ENCODE measurements around the gene MYLK.
"Not testable (repeated sequence)": the region's sequence is repeated elsewhere in the genome, so short reads cannot be mapped to it uniquely, and the experiment has no call there.

The MYLK gene, protein sequence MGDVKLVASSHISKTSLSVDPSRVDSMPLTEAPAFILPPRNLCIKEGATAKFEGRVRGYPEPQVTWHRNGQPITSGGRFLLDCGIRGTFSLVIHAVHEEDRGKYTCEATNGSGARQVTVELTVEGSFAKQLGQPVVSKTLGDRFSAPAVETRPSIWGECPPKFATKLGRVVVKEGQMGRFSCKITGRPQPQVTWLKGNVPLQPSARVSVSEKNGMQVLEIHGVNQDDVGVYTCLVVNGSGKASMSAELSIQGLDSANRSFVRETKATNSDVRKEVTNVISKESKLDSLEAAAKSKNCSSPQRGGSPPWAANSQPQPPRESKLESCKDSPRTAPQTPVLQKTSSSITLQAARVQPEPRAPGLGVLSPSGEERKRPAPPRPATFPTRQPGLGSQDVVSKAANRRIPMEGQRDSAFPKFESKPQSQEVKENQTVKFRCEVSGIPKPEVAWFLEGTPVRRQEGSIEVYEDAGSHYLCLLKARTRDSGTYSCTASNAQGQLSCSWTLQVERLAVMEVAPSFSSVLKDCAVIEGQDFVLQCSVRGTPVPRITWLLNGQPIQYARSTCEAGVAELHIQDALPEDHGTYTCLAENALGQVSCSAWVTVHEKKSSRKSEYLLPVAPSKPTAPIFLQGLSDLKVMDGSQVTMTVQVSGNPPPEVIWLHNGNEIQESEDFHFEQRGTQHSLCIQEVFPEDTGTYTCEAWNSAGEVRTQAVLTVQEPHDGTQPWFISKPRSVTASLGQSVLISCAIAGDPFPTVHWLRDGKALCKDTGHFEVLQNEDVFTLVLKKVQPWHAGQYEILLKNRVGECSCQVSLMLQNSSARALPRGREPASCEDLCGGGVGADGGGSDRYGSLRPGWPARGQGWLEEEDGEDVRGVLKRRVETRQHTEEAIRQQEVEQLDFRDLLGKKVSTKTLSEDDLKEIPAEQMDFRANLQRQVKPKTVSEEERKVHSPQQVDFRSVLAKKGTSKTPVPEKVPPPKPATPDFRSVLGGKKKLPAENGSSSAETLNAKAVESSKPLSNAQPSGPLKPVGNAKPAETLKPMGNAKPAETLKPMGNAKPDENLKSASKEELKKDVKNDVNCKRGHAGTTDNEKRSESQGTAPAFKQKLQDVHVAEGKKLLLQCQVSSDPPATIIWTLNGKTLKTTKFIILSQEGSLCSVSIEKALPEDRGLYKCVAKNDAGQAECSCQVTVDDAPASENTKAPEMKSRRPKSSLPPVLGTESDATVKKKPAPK (N-terminal part only)

DNA sequence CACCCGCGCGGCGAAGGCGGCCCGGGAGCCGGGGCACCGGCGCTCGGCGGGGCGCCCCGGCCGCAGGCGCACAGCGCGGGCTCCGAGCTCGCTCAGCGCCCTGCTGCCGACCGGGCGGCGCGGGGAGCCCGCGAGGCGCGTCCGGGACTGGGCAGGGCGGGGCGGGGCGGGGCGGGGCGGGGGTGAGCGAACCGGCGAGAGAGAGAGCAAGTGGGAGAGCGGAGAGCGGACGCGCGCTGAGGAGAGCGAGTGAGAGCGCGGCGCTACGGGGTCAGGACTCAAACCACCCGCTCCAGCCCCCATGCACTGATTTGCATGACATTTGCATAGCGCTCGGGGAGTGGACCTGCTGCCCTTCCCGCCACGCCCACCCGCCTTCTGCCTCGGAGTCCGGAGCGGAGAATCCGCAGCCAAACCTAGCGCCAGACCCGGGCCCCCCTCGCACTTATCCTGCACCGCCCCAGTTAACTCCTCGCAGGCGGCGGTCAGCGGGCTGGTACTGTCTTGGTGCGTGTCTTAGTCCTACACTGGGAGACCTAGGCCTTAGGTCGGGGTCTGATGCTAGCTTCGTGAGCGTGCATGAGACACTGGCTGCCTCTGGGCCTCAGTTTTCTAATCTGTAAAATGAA lies at the start of gene MYLK:
Gene MYLK, minus strand, starts transcription at position 130 of the 629 bp plus-strand sequence. CDS start 90,491 bp downstream, outside the sequence.
- no peak for DNase-seq

DNA sequence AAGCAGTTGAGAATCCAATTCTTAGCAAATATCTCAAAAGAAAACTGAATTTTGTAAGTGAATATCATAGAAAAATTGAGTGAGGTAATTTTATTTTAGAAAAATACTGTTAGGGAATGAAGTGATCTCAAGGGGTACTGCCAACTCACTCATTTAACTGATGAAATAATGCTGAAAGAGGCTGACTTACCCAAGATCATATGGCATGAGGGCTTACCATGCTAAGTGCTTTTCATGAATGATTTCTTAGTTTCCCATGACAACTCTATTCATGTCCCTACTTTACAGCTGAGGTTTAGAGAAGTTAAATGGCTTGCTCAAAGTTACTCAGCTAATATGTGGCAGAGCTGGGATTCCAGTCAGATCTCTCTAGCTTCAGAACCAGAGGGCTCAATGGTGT lies 46.3 kb upstream of the MYLK start:
- no peak for DNase-seq

DNA sequence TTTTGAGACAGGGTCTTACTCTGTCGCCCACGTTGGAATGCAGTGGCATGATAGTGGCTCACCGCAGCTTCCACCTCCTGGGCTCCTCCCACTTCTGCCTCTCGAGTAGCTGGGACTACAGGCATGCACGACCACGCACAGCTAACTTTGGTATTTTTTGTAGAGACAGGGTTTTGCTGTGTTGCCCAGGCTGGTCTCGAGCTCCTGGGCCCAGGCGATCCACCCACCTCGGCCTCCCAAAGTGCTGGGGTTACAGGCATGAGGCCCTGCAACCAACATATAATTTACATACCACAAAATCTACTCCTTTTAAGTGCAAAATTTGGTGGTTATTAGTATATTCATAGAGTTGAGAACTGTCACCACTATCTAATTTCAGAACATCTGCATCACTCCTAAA lies 45.2 kb upstream of the MYLK start:
- no peak for DNase-seq

DNA sequence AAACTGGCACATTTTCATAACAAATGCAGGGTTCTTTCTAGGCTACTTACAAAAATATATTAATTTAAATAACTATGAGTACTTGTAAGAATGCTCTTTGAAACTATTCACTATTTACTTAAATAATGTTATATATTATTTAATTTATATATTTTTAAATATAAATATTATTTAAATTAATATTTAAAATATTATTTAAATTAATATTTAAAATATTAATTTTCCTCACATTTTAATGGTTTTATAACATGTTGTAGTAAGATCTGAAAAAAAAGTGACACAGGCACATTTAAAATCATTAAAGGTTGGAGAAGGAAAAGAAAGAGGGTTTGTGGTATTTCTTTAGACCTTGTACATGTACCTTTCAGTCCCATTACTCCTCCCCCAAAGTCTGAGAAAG lies 42.3 kb upstream of the MYLK start:
- no peak for DNase-seq

DNA sequence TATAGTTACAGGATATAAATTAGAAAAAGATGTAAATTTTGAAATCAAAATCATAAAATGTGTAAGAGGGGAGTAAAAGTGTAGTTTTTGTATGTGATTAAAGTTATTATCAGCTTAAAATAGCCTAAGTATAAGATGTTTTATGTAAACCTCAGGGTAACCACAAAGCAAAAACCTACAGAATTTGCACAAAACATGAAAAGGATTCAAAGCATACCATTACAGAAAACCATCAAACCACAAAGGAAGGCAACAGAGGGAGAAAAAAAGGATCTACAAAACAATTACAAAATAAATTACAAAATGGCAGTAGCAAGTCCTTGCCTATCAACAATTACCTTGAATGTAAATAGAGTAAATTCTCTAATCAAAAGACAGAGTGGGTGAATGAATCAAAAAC lies 36.7 kb upstream of the MYLK start:
- DNase-seq: no peak

DNA sequence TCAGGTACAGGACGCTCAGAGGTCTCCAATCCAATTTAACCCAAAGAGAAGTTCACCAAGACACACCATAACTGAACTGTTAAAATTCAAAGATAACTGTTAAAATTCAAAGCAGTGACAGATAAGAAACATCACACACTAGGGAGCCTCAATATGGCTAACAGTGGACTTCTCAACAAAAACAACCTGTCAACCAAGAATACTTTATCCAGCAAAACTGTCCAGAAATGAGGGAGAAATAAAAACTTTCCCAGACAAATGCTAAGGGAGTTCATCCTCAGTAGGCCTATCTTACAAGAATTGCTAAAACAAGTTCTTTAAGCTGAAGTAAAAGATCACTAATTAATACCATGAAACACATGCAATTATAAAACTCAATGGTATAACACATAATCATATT lies 36.3 kb upstream of the MYLK start:
- no peak for DNase-seq

DNA sequence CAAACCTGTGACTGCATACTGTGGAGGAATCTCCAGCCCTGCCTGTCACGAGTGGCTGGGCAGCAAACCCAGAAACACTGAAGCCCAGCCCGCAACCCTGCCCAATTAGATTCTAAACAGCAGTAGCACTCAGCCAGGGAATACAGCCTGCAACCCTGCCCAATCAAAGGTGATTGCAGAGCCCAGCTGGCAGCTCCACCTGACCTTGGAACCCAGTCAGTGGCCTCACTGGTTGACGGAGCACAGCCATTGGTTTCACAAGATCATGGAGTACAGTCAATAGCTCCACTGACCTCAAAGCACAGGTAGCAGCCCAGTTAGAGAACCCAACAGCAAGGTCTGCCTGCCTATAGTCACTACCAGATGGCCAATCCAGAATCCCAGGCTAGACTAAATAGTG lies 35.2 kb upstream of the MYLK start:
- no peak for DNase-seq

DNA sequence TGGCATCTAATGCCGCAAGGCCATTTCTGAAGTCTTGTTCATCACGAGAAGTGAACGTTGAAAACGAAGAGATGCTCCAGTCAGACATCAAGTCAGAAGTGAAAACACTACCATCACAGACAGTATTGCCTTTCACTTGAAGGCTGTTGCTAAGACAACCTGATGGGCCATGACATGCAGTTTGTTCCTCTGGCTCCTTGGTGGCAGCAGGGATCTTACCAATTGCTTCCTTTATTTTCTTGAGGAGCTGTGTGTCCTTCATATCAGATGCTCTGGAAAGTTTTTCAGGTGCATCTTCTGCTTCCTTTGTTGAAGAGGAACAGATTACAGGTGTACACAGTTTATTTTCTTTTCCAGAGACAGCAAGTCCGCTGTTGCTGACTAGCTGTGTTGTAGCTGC lies 30.7 kb upstream of the MYLK start:
- DNase-seq: no peak

DNA sequence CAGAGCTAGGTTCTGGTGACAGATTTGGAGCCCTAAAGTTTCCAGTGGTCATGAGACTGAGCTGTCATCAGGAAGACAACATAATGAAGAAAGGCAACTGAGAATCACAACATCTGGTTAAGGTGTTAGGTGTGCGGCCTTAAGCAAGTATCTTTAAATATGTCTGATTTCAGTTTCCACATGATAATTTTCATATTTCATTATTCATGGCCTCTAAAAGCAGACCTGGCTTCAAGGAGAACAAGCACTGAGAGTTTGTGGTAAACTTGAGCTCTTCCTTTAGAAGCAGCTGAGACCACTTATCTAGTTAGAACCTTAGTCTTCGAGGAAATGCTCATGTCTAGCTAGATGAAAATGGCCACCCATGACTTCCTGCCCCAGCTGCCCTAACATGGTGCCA lies 25.7 kb upstream of the MYLK start:
- no peak for DNase-seq

DNA sequence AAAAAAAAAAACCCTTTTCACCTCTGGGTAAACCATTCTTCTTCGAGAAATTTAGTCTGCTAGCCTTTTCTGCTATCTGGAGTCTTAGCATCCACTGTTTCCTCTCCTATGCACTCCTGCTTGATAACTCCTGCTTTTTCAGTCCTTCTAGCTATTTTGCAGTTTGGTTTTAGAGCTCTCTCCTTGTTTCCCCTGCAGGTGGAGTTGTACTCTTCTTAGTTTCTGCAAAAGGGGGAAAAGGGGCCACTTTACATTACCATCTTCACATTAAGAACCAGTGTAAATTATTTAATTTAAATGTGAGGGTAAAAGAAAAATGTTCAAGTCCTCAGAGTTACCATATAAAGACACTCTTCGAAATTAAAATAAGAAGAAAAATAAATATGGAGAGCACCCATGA lies 23.6 kb upstream of the MYLK start:
- no peak for DNase-seq

DNA sequence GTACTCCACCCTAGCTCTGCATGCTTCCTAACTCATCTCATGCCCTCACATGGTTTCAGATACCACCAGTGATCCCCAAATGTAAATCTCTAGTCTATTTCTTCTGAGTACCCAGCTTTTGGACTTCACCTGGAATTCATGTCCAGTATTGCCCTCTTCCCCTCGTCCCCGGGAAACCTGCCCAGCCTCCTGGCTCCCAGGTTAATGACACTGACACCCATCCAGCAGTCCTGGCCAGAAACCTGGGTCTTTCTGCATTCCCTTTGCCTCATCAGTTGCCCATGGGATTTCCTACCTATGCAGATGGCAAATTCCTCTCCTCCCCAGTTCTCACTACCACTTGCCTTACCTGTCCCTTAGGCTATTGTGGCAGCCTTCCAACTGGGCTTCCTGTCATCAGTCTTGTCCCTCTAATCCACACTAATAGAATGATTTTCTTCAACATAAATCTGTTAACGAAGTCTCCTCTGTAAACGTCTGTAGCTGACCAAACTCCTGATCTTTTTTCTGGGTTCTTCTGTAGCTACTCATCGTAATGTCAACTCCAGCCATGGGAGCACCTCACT lies 15.3 kb upstream of the MYLK start:
- DNase-seq: no peak

DNA sequence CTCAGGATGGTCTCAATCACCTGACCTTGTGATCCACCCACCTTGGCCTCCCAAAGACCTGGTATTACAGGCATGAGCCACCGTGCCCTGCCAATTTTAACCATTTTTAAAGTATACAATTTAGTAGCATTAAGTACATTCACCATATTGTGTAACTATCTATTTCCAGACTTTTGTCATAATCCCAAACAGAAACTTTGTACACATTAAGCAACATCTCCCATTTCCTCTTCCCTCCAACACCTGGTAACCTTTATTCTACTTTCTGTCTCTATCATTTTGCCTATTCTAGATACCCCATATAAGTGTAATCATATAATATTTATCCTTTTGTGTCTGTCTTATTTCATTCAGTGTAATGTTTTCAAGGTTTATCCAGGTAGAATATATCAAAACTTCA lies 8.9 kb upstream of the MYLK start:
- DNase-seq: no peak

DNA sequence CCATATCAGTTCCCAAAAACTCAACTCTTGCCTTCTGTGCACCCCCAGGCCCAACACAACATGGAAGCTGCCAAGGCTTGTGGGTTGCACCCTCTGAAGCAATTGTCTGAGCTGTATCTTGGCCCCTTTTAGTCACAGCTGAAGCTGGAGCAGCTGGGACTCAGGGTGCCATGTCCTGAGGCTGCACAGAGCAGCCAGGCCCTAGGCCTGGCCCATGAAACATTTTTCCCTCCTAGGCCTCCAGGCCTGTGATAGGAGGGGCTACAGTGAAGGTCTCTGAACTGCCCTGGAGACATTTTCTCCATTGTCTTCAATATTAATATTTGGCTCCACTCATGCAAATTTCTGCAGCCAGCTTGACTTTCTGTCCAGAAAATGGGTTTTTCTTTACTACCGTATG lies 8.1 kb upstream of the MYLK start:
- DNase-seq: no peak

DNA sequence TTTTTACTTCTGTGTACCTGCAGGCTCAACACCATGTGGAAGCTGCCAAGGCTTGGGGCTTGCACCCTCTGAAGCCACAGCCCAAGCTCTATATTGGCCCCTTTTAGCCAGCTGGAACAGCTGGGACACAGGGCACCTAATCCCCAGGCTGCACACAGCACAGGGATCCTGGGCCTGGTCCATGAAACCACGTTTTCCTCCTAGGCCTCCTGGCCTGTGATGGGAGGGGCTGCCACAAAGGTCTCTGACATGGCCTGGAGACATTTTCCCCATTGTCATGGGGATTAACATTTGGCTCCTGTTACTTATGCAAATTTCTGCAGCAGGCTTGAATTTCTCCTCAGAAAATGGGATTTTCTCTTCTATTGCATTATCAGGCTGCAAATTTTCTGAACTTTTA lies 6.9 kb upstream of the MYLK start:
- not testable (repeated sequence) for DNase-seq

DNA sequence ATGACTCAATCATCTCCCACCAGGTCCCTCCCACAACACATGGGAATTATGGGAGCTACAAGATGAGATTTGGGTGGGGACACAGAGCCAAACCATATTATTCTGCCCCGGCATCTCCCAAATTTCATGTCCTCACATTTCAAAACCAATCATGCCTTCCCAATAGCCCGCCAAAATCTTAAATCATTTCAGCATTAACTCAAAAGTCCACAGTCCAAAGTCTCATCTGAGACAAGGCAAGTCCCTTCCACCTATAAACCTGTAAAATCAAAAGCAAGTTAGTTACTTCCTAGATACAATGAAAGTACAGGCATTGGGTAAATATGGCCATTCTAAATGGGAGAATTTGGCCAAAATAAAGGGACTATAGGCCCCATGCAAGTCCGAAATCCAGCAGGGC lies 6.0 kb upstream of the MYLK start:
- not testable (repeated sequence) for DNase-seq

DNA sequence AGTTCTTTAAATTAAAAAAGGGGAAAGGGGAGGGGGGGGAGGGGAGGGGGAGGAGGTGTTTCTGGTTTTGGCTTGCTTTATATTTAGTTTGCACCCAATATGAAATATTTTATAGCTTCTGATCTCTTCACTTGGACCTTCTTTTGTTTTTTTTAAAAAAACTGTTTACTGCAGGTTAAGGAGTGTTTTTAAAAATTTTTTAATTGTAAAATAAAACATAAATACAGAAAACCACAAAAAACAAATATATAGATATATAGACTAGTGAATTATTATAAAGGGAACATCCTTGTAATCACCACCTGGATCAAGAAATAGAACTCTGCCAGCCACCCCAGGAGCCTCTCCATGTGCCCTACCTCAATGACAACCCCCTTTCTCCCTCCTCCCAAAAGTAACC lies 861 bp upstream of the MYLK start:
- DNase-seq: no peak

DNA sequence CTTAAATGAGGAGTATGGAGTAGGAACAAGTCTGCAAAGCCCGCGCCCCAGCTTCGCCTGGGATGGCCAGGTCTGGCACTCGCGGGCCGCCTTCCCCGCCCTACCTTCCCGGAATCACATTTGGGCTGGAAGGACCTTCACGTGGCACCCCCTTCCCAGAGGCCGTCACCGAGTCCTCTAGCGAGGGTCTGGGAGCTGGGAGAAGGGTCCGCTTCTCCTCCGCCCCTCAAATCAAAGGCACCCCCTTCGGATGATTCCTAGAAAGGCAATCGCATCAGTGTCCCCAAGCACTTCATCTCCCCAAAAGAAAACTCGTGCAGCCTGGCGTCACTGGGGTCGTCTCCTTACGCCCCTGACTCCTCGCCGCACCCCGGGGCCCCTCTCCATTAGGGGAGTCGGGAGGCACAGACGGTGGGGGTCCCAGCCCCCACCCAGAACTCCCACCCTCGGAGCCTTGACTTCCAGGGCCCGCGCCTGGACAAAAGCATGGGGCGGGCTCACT lies 380 bp downstream of the MYLK start:
- no peak for DNase-seq

DNA sequence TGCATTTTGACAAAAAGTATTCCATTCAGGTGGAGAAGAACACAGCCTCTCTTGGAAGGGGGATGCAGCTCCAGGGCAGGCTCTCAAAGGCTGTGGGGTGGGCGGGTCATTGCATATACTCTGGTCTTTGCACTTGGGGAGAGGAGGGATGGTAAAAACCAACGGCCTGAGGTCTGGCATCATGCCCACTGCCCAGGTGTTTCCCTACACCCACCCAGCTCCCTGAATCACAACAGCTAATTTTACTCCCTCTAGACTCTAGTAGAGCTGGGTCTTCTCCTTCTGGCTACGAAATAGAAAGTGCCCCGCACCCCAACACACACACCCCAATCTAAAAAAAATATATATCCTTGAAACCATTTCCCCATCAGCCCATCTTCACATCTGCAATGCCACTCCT lies 1.0 kb downstream of the MYLK start:
- DNase-seq: no peak

DNA sequence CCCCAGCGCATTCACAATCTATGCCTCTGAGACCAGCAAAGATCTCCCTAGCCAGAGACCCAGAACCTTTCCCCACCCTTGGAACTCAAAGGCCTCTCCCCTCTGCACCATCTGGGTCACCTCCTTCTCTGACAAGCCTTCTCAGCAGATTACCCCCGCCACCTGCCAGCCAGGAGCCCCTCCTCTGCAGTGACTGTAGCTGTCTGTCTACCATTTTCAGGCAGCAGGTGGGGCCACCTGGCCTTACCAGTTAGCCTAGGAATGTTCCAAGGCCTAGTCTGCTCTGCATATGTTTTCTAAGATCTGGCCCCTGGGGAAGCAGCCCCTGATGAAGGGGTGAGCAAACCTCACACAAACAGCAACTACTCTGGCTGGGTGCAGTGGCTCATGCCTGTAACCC lies 2.4 kb downstream of the MYLK start:
- no peak for DNase-seq

DNA sequence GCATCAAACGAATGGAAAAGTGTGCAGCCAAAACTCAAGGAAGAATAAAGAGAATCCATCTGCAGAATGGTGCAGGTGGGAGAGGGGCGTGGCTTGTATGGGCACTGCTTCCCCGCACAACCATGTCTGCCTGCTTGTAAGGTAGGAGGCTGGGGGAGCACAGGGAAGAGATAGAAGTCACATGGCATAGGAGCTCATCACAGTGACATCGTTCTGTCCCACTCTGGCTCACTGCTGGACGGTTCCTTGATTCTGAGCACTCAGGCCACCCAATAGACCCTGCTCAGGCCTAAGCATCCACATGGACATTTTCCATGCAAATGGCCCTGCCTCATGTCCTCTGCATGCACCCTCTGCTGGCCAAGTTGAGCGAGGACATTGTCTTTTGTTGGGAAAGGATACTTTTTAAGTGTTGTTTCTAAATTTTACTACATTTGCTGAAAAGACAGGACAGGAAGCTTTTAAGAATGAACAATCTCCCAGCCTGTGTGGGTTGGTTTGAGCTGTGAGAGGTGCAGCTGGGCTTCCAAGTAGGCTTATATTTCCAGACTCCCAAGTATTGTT lies 3.1 kb downstream of the MYLK start:
- no peak for DNase-seq

DNA sequence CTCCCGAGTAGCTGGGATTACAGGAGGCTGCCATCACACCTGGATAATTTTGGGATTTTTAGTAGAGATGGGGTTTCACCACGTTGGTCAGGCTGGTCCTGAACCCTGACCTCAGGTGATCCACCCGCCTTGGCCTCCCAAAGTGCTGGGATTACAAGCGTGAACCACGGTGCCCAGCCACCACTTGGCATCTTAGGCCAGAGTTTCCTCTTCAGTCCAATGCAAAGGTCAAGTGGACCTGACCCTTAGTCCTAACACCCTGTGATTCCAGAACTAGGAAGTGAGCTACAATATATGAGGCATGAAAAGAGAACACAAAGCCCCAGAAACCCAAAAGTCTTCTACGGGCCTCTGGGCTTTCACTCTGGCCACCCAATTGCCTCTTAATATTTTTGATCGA lies 5.3 kb downstream of the MYLK start:
- no peak for DNase-seq

DNA sequence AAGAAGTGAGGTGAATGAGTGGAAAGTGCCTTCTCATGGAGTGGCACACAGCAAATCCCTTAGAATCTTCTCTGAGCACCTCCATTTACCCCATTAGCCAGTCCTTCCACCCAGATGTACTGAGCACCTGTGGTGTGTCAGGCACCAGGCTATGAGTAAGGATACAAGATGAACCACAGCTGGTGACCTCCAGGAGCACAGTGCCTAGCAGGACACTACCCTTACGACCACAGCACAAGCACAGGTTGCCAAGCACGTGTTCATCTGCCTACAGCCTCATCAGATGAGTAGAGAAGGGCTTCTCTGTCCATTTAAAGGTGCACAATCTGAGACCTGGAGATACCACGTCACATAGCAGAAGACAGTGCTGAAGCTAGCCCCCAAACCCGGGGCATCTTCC lies 6.2 kb downstream of the MYLK start:
- no peak for DNase-seq

All from activated CD4-positive, alpha-beta T cell treated with anti-CD3 and anti-CD28 coated beads for 4 hours (primary cell).